H1 (cell line): ENCODE results near the gene HINT2. TPM values are rescaled to one million over a fixed set of nuclear protein-coding genes. Genes with fewer than 3 reads are reported as not detected.

ENCODE experiments used
- CTCF ChIA-PET: fragments of 300-600 bp; sonication (Branson Sonifier 250); formaldehyde crosslinking; loops from one replicate; lab custom pipeline; 2021; ENCODE audit not compliant: partially characterized antibody; lab: Charles Lee
- POLR2A ChIA-PET: fragments of 300-600 bp; sonication (Branson Sonifier 250); formaldehyde crosslinking; loops from one replicate; lab custom pipeline; 2021; ENCODE audit warnings: inconsistent platforms; ENCODE audit not compliant: partially characterized antibody; lab: Charles Lee
- DNase-seq, 2 experiments: peaks; one replicate each; pipeline versions ENCODE4 v3.0.0 to v3.0.0-alpha.2; 2010 to 2022; ENCODE audit warnings: low spot score in 2 of 2, low read depth in 1 of 2, mixed read lengths in 1 of 2
- FAIRE-seq: peaks from 2 replicates; lab custom pipeline; 2011; peaks lifted over from hg19 to GRCh38; lab: Jason Lieb, UNC
- H2AFZ ChIP-seq: 2 replicates; pipeline ENCODE4 v1.8.1; 2012; ENCODE audit warnings: low read length, inconsistent platforms
- H2AK5ac ChIP-seq: 2 replicates; pipeline ENCODE4 v1.6.1; 2013; ENCODE audit warnings: low read depth, low read length
- H2BK120ac ChIP-seq: replicated peaks from 2 replicates; pipeline ENCODE3; 2013; ENCODE audit warnings: low read depth, low read length, inconsistent platforms
- H2BK12ac ChIP-seq: 2 replicates; pipeline ENCODE4 v1.6.1; 2013; ENCODE audit warnings: low read depth, low read length
- H2BK15ac ChIP-seq: 2 replicates; pipeline ENCODE4 v1.6.1; 2013; ENCODE audit warnings: low read length
- H2BK20ac ChIP-seq: 2 replicates; pipeline ENCODE4 v1.6.1; 2013; ENCODE audit warnings: low read length
- H2BK5ac ChIP-seq: 2 replicates; pipeline ENCODE4 v1.6.1; 2013; ENCODE audit warnings: low read depth, low read length
- H3K14ac ChIP-seq: 2 replicates; pipeline ENCODE4 v1.6.1; 2013; ENCODE audit warnings: inconsistent platforms; ENCODE audit not compliant: insufficient read length
- H3K18ac ChIP-seq: 2 replicates; pipeline ENCODE4 v1.6.1; 2013; ENCODE audit warnings: low read length; ENCODE audit errors: extremely low read depth
- H3K23ac ChIP-seq: 2 replicates; pipeline ENCODE4 v1.6.1; 2013; ENCODE audit warnings: inconsistent platforms; ENCODE audit not compliant: insufficient read length
- H3K23me2 ChIP-seq: 2 replicates; pipeline ENCODE4 v1.6.1; 2013; ENCODE audit warnings: low read depth, low read length
- H3K27ac ChIP-seq: 2 replicates; pipeline ENCODE4 v1.6.1; 2011; ENCODE audit warnings: low read depth, low read length, inconsistent platforms
- H3K27me3 ChIP-seq, 4 experiments: replicated peaks in 1 of 4; 1 replicate in 1 of 4; 2 replicates in 3 of 4; pipeline versions ENCODE4 v1.6.1 to v1.8.1; 2011 to 2013; ENCODE audit warnings: low read length in 3 of 4, mild to moderate bottlenecking in 3 of 4, inconsistent platforms in 2 of 4, mixed read lengths in 2 of 4, moderate library complexity in 1 of 4; ENCODE audit not compliant: control insufficient read depth in 3 of 4, insufficient read depth in 3 of 4; ENCODE audit errors: extremely low read depth in 1 of 4
- H3K36me3 ChIP-seq, 4 experiments: 2 replicates each; pipeline versions ENCODE4 v1.6.1 to v1.8.1; 2011 to 2013; ENCODE audit warnings: mild to moderate bottlenecking in 4 of 4, low read length in 3 of 4, moderate library complexity in 2 of 4, control low read depth in 1 of 4, inconsistent platforms in 1 of 4; ENCODE audit not compliant: insufficient read depth in 4 of 4, control insufficient read depth in 2 of 4
- H3K4ac ChIP-seq: replicated peaks from 2 replicates; pipeline ENCODE3; 2013; ENCODE audit warnings: low read length, low read depth, mixed read lengths, inconsistent platforms; ENCODE audit not compliant: insufficient read length
- H3K4me1 ChIP-seq, 4 experiments: replicated peaks in 1 of 4; 1 replicate in 1 of 4; 2 replicates in 3 of 4; pipeline versions ENCODE4 v1.6.1 to v1.8.1; 2011 to 2013; ENCODE audit warnings: low read length in 3 of 4, inconsistent platforms in 2 of 4, mixed read lengths in 1 of 4; ENCODE audit not compliant: insufficient read depth in 4 of 4, control insufficient read depth in 3 of 4
- H3K4me2 ChIP-seq, 2 experiments: 2 replicates each; pipeline versions ENCODE4 v1.6.1 to v1.8.1; 2011 to 2013; ENCODE audit warnings: low read depth in 2 of 2, low read length in 2 of 2, control low read depth in 1 of 2, inconsistent platforms in 1 of 2, mild to moderate bottlenecking in 1 of 2; ENCODE audit not compliant: insufficient read depth in 1 of 2
- H3K4me3 ChIP-seq, 4 experiments: fragments of 200-600, 300-600 bp in 1 of 4; sonication (generic), shearing (Covaris generic), sonication (Bioruptor Twin) in 1 of 4; 2 replicates each; pipeline versions ENCODE4 v1.5.1 to v1.8.1; 2011 to 2016; ENCODE audit warnings: low read length in 4 of 4, low read depth in 3 of 4, control low read depth in 2 of 4, inconsistent platforms in 2 of 4, mild to moderate bottlenecking in 2 of 4, mixed read lengths in 1 of 4, moderate library complexity in 1 of 4; ENCODE audit not compliant: insufficient read depth in 2 of 4; ENCODE audit errors: extremely low read depth in 1 of 4
- H3K56ac ChIP-seq: replicated peaks from 2 replicates; pipeline ENCODE3; 2013; ENCODE audit warnings: low read depth, mild to moderate bottlenecking, mixed read lengths, low read length, inconsistent platforms; ENCODE audit not compliant: insufficient read length
- H3K79me1 ChIP-seq: 2 replicates; pipeline ENCODE4 v1.6.1; 2013; ENCODE audit warnings: low read depth, low read length, control low read depth
- H3K79me2 ChIP-seq, 2 experiments: 2 replicates each; pipeline versions ENCODE4 v1.6.1 to v1.8.1; 2012 to 2013; ENCODE audit warnings: low read length in 2 of 2, mild to moderate bottlenecking in 2 of 2, inconsistent platforms in 1 of 2; ENCODE audit not compliant: insufficient read depth in 2 of 2, control insufficient read depth in 1 of 2
- H3K9ac ChIP-seq, 4 experiments: replicated peaks in 1 of 4; 1 replicate in 1 of 4; 2 replicates in 3 of 4; pipeline versions ENCODE4 v1.6.1 to v1.8.1; 2011 to 2013; ENCODE audit warnings: low read depth in 3 of 4, low read length in 3 of 4, control low read depth in 2 of 4, mild to moderate bottlenecking in 2 of 4, moderate library complexity in 2 of 4, inconsistent platforms in 1 of 4; ENCODE audit errors: extremely low read depth in 1 of 4
- H3K9me3 ChIP-seq, 2 experiments: 2 replicates each; pipeline versions ENCODE4 v1.6.1 to v1.8.1; 2012 to 2013; ENCODE audit warnings: mild to moderate bottlenecking in 2 of 2, moderate library complexity in 2 of 2, control low read depth in 1 of 2, inconsistent platforms in 1 of 2, low read depth in 1 of 2, low read length in 1 of 2, mixed read lengths in 1 of 2; ENCODE audit not compliant: insufficient read depth in 2 of 2
- H4K20me1 ChIP-seq, 2 experiments: replicated peaks in 1 of 2; 2 replicates each; pipeline versions ENCODE3 to v1.8.1; 2011 to 2013; ENCODE audit warnings: inconsistent platforms in 2 of 2, low read length in 2 of 2, mild to moderate bottlenecking in 1 of 2; ENCODE audit not compliant: insufficient read depth in 2 of 2, control insufficient read depth in 1 of 2
- H4K5ac ChIP-seq: 2 replicates; pipeline ENCODE4 v1.6.1; 2013; ENCODE audit warnings: low read length, low read depth, mixed read lengths, inconsistent platforms; ENCODE audit not compliant: insufficient read length
- H4K8ac ChIP-seq: 2 replicates; pipeline ENCODE4 v1.8.0; 2013; ENCODE audit warnings: mild to moderate bottlenecking, moderate library complexity, low read length, inconsistent platforms; ENCODE audit not compliant: insufficient read depth; ENCODE audit errors: extremely low read depth
- H4K91ac ChIP-seq: replicated peaks from 2 replicates; pipeline ENCODE3; 2013; ENCODE audit warnings: low read length, mixed read lengths, inconsistent platforms; ENCODE audit not compliant: insufficient read length
- ASH2L ChIP-seq: fragments of 200-600, 300-600 bp; sonication (generic); IDR thresholded peaks from one replicate; pipeline ENCODE4 v1.7.1; 2017; ENCODE audit warnings: low read length
- CBX5 ChIP-seq: fragments of 300-800, 300-1000 bp; sonication (generic); IDR thresholded peaks from 2 replicates; pipeline ENCODE4 v1.7.1; 2016; ENCODE audit warnings: antibody characterized with exemption, low read length, low read depth
- CREB1 ChIP-seq: IDR thresholded peaks from 2 replicates; pipeline ENCODE4 v1.6.1; 2012; ENCODE audit warnings: inconsistent platforms
- RAD21 ChIP-seq, 2 experiments: IDR thresholded peaks in 1 of 2; conservative IDR thresholded peaks in 1 of 2; 2 replicates each; pipeline ENCODE4 v1.6.1; 2011; ENCODE audit warnings: low read depth in 2 of 2, low read length in 2 of 2, improper control_type of control experiment in 1 of 2, inconsistent platforms in 1 of 2, mild to moderate bottlenecking in 1 of 2, moderate library complexity in 1 of 2
- RNF2 ChIP-seq: fragments of 200-900, 300-1000 bp; sonication (generic); IDR thresholded peaks from 2 replicates; pipeline ENCODE4 v1.7.1; 2016; ENCODE audit warnings: borderline replicate concordance, low read depth, mild to moderate bottlenecking, antibody characterized with exemption, low read length; ENCODE audit not compliant: poor library complexity, severe bottlenecking; ENCODE audit errors: missing control alignments
- SIRT6 ChIP-seq: IDR thresholded peaks from one replicate; pipeline ENCODE4 v1.7.1; 2012; ENCODE audit warnings: low read length, inconsistent platforms
- SP1 ChIP-seq: IDR thresholded peaks from 2 replicates; pipeline ENCODE4 v1.6.1; 2011; ENCODE audit warnings: low read depth, low read length
- SP2 ChIP-seq: IDR thresholded peaks from 2 replicates; pipeline ENCODE4 v1.6.1; 2012; ENCODE audit warnings: mild to moderate bottlenecking, low read length, inconsistent platforms
- SUZ12 ChIP-seq: fragments of 200-600 bp; sonication (generic); IDR thresholded peaks from 2 replicates; pipeline ENCODE4 v1.6.1; 2012; ENCODE audit warnings: mild to moderate bottlenecking, inconsistent platforms, low read length, moderate library complexity, mixed read lengths
- TBP ChIP-seq: IDR thresholded peaks from 2 replicates; pipeline ENCODE4 v1.6.1; 2011; ENCODE audit warnings: low read depth, low read length, improper control_type of control experiment
- WGBS, 2 experiments: shearing (Covaris generic) in 1 of 2; methylation state at CpG; one replicate each; pipeline versions ENCODE4 v1.1.6 to v1.1.7; 2013 to 2015; ENCODE audit warnings: low lambda C conversion rate in 2 of 2, mixed read lengths in 2 of 2, inconsistent platforms in 1 of 2, low coverage in 1 of 2, missing lambda C conversion rate in 1 of 2; ENCODE audit not compliant: insufficient replicate concordance in 2 of 2, insufficient coverage in 1 of 2, insufficient read length in 1 of 2; ENCODE audit errors: extremely low coverage in 1 of 2, missing lambda C conversion rate in 1 of 2; 5-methylcytosine and 5-hydroxymethylcytosine counted together
- polyA plus RNA-seq, 7 experiments: library from polyadenylated mRNA; depleted of rRNA in 3 of 7; stranded (reverse) in 5 of 7; unstranded in 2 of 7; fragments of >200 nt in 5 of 7; fragments of 200-250 nt in 2 of 7; gene quantifications; 1 replicate in 5 of 7; 2 replicates in 1 of 7; 4 replicates in 1 of 7; pipeline versions ENCODE4 v1.2.1 to v1.2.3, GENCODE V29; 2011 to 2013; ENCODE audit warnings: missing spikeins in 2 of 7, mixed read lengths in 2 of 7
- total RNA-seq: library from RNA; stranded (reverse); fragmentation: NEBNext Ultra II Directional; extraction: Animal tissue kit (Norgen Biotek cat#: 25700); gene quantifications from 2 replicates; pipeline ENCODE4 v1.2.1, GENCODE V29; 2021

HINT2 gene
- total and polyA plus RNA-seq, 2 of the 8 experiments (the other 6 are each of a cell fraction or from before 2014, with no cell fraction given) = 32.1 to 51.2 TPM

- H2AFZ ChIP-seq = peak overlapping the region; percentile 69
- peak overlapping the region; percentile 78 for H3K18ac ChIP-seq
- no peak overlapping the region; the same call in 1 of the 2 replicates for H2BK12ac ChIP-seq
- H3K36me3 ChIP-seq = no peaks in the 10 kb centered on the region
- H3K9me3 ChIP-seq = no peaks in the 10 kb centered on the region
- CTCF ChIA-PET = interaction anchor here (0.6 to 4.0 kb wide), 54 partner anchors 8 to 232 kb away, joined by 3 to 67 read pairs (median 5); partner anchors contain the start of genes FAM221B, HINT2, MSMP and SPAG8
- peak overlapping the region; percentile 70 for H4K5ac ChIP-seq
- H2BK120ac ChIP-seq = no peak overlapping the region
- 19% methylated on average over 37 of the region's 37 CpGs; no CpG with 5 or more reads in 1 of the 2 experiments for WGBS, 2 experiments
- H3K4me2 ChIP-seq = peak overlapping the region; percentile 46 to 89
- H3K9ac ChIP-seq = peak overlapping the region in 2 of 4 experiments; percentile 23 to 34; a peak in 3 of 7 replicates
- H4K8ac ChIP-seq = 0 out of 2 replicates have a peak overlapping the region, but pooled peaks have one; percentile 85
- no peaks in the 10 kb centered on the region for H3K79me2 ChIP-seq
- no peak overlapping the region for H3K27ac ChIP-seq
- H2BK15ac ChIP-seq = peak overlapping the region; percentile 81; the same call in 1 of the 2 replicates
- no peaks in the 10 kb centered on the region for H4K20me1 ChIP-seq
- no peak overlapping the region for H2AK5ac ChIP-seq
- DNase-seq = peak in 1 of 2 experiments; percentile 78
- peaks cover 5 to 13% (median 7%) of the 10 kb centered on the region in 4 experiments; a peak in 6 of 7 replicates for H3K4me1 ChIP-seq
- peak overlapping the region; percentile 39 to 65 (median 52); a peak in 7 of 8 replicates for H3K4me3 ChIP-seq
- peaks cover 5% of the 10 kb centered on the region; the same call in 1 of the 2 replicates for H3K23me2 ChIP-seq
- H2BK5ac ChIP-seq = no peak overlapping the region; the same call in 1 of the 2 replicates
- no peaks in the 10 kb centered on the region for H3K79me1 ChIP-seq
- H4K91ac ChIP-seq = peak overlapping the region; percentile 17
- H2BK20ac ChIP-seq = no peak overlapping the region
- H3K23ac ChIP-seq = no peak overlapping the region
- no peak overlapping the region for H3K14ac ChIP-seq
- H3K27me3 ChIP-seq = peaks cover 0 to 10% (median 0%) of the 10 kb centered on the region in 4 experiments; a peak in 4 of 7 replicates
- FAIRE-seq = peak; percentile 93
- peak overlapping the region; percentile 30 for H3K4ac ChIP-seq
- H3K56ac ChIP-seq = no peak overlapping the region
- POLR2A ChIA-PET = interaction anchor here (0.6 to 3.9 kb wide), 13 partner anchors 9 to 99 kb away, joined by 3 to 38 read pairs (median 4); partner anchors contain the start of genes CREB3, FAM221B, HINT2 and SPAG8
- TF ChIP-seq TBP (0 out of 2 replicates have a peak, but pooled peaks have one; percentile 22), SUZ12 (no peak), RAD21 (IDR thresholded peaks at IDR 0.05 in 1 of 2, conservative IDR thresholded peaks at IDR 0.05 in 1 of 2; ENCODE audit: low read depth in 2 of 2, low read length in 2 of 2) (peak; percentile 94), RNF2 (no peak), SP1 (no peak), SP2 (no peak), CBX5 (no peak), ASH2L (peak; percentile 18), SIRT6 (no peak), CREB1 (no peak)
Observed at GRCh38 chr9:35790385-35791296, 24.2 kb downstream of the HINT2 start.
